AG08396 (cell line): ENCODE measurements around the gene CCDC33.

Experiments used
- DNase-seq: peaks from one replicate; pipeline ENCODE4 v3.0.0; 2012; ENCODE audit warnings: low spot score, mixed read lengths

The CCDC33 gene

GRCh38 chr15:74229686-74230085 lies 6.4 kb upstream of the CCDC33 start:
- no peak for DNase-seq

GRCh38 chr15:74231475-74231874 lies 4.7 kb upstream of the CCDC33 start:
- DNase-seq: no peak

- DNase-seq: no peak
Measured at GRCh38 chr15:74233373-74233772, 2.8 kb upstream of the CCDC33 start.

GRCh38 chr15:74233851-74234597 lies 2.1 kb upstream of the CCDC33 start:
- no peak for DNase-seq

GRCh38 chr15:74234598-74234875 lies 1.6 kb upstream of the CCDC33 start:
- no peak for DNase-seq

GRCh38 chr15:74239051-74239705 lies 3.1 kb downstream of the CCDC33 start:
- no peak for DNase-seq

- peak; percentile 70 for DNase-seq
Measured at GRCh38 chr15:74240002-74240568, 4.0 kb downstream of the CCDC33 start.

- DNase-seq: no peak
Measured at GRCh38 chr15:74240897-74241614, 4.9 kb downstream of the CCDC33 start.

GRCh38 chr15:74242441-74243185 lies 6.5 kb downstream of the CCDC33 start:
- peak; percentile 71 for DNase-seq

GRCh38 chr15:74243431-74243830 lies 7.3 kb downstream of the CCDC33 start:
- DNase-seq: no peak

- no peak for DNase-seq
Measured at GRCh38 chr15:74244822-74245341, 8.8 kb downstream of the CCDC33 start.

- no peak for DNase-seq
Measured at GRCh38 chr15:74245342-74245931, 9.3 kb downstream of the CCDC33 start.

- no peak for DNase-seq
Measured at GRCh38 chr15:74250266-74250665, 14.1 kb downstream of the CCDC33 start.

GRCh38 chr15:74251131-74251811 lies 15.1 kb downstream of the CCDC33 start:
- DNase-seq: no peak

- DNase-seq: no peak
Measured at GRCh38 chr15:74252291-74252690, 16.2 kb downstream of the CCDC33 start.

- DNase-seq: no peak
Measured at GRCh38 chr15:74252721-74253120, 16.6 kb downstream of the CCDC33 start.

- no peak for DNase-seq
Measured at GRCh38 chr15:74253211-74253921, 17.2 kb downstream of the CCDC33 start.

GRCh38 chr15:74257105-74257504 lies 21.0 kb downstream of the CCDC33 start:
- DNase-seq: no peak

GRCh38 chr15:74257623-74258022 lies 21.5 kb downstream of the CCDC33 start:
- no peak for DNase-seq
